A549 (cell line): ENCODE results near the gene MAST3. TPM values are rescaled to one million over a fixed set of nuclear protein-coding genes. Genes with fewer than 3 reads are reported as not detected.
A peak's percentile ranks its signal among the peaks of the same experiment; 100 is the strongest.

Source experiments
- ATAC-seq, 2 experiments: fragments of 200-7000 bp in 1 of 2; fragments of >200 bp in 1 of 2; cut with Nextera tagmentation in 1 of 2; cut with Tn5 transposase in 1 of 2; 3 replicates each; pipeline versions ENCODE4 v1.8.0 to v1.9.1; 2018 to 2020; ENCODE audit warnings: mild to moderate bottlenecking in 1 of 2, moderate library complexity in 1 of 2
- CTCF ChIA-PET: fragments of 300-600 bp; sonication (Branson Sonifier 250); formaldehyde crosslinking; extraction: SDS; loops from one replicate; lab custom pipeline; 2021; ENCODE audit warnings: antibody characterized with exemption, inconsistent platforms; lab: Yijun Ruan, JAX
- POLR2A ChIA-PET: fragments of 350-600 bp; formaldehyde crosslinking; extraction: SDS; loops from one replicate; lab custom pipeline; 2021; ENCODE audit warnings: antibody characterized with exemption, inconsistent platforms; lab: Yijun Ruan, JAX
- DNase-seq, 2 experiments: peaks; one replicate each; pipeline versions ENCODE4 v3.0.0 to v3.0.0-alpha.2; 2011 to 2016; ENCODE audit warnings: low read depth in 1 of 2, low spot score in 1 of 2
- FAIRE-seq: peaks from 2 replicates; lab custom pipeline; 2011; peaks lifted over from hg19 to GRCh38; lab: Jason Lieb, UNC
- H3K27ac ChIP-seq, 2 experiments: fragments of >200 bp; sonication (Bioruptor Twin); formaldehyde crosslinking; 3 replicates each; pipeline ENCODE4 v1.5.1; 2016 to 2017
- H3K4me1 ChIP-seq: fragments of >200 bp; sonication (Bioruptor Twin); formaldehyde crosslinking; 3 replicates; pipeline ENCODE4 v1.6.1; 2016
- H3K4me2 ChIP-seq: fragments of >200 bp; sonication (Bioruptor Twin); formaldehyde crosslinking; 3 replicates; pipeline ENCODE4 v1.6.1; 2016
- H3K4me3 ChIP-seq: fragments of >200 bp; sonication (Bioruptor Twin); formaldehyde crosslinking; 3 replicates; pipeline ENCODE4 v1.5.1; 2016
- H3K9me3 ChIP-seq: fragments of >200 bp; sonication (Bioruptor Twin); formaldehyde crosslinking; 3 replicates; pipeline ENCODE4 v1.6.1; 2016
- CBX2 ChIP-seq: fragments of 200-600 bp; sonication (generic); IDR thresholded peaks from 2 replicates; pipeline ENCODE4 v1.6.1; 2016; ENCODE audit warnings: low read depth, mild to moderate bottlenecking, borderline replicate concordance
- CBX8 ChIP-seq: fragments of 200-600 bp; sonication (generic); IDR thresholded peaks from 2 replicates; pipeline ENCODE4 v1.6.1; 2016
- EHMT2 ChIP-seq: fragments of 200-600 bp; sonication (generic); IDR thresholded peaks from 2 replicates; pipeline ENCODE4 v1.6.1; 2016; ENCODE audit warnings: antibody characterized with exemption, low read depth, mild to moderate bottlenecking, moderate library complexity
- EP300 ChIP-seq, 2 experiments: fragments of >200 bp; sonication (Bioruptor Twin); formaldehyde crosslinking; IDR thresholded peaks; 2 replicates in 1 of 2; 3 replicates in 1 of 2; pipeline ENCODE4 v1.6.1; 2016 to 2017
- FOSL2 ChIP-seq, 2 experiments: fragments of 450-650 bp in 1 of 2; fragments of >200 bp in 1 of 2; sonication (Bioruptor Twin) in 1 of 2; formaldehyde crosslinking; IDR thresholded peaks; 2 replicates each; pipeline versions ENCODE4 v1.5.0 to v1.6.1; 2016 to 2020; ENCODE audit warnings: mild to moderate bottlenecking in 1 of 2, moderate library complexity in 1 of 2
- FOXS1 ChIP-seq: fragments of 250-450 bp; sonication (Bioruptor Pico); IDR thresholded peaks from 2 replicates; pipeline ENCODE4 v1.5.0; 2020; ENCODE audit warnings: mild to moderate bottlenecking, moderate library complexity
- HOXB13 ChIP-seq: fragments of 250-450 bp; sonication (Bioruptor Pico); IDR thresholded peaks from 2 replicates; pipeline ENCODE4 v1.5.0; 2020; ENCODE audit warnings: low read depth, mild to moderate bottlenecking, moderate library complexity
- JUN ChIP-seq, 2 experiments: fragments of >200 bp; sonication (Bioruptor Twin); formaldehyde crosslinking; IDR thresholded peaks; 2 replicates in 1 of 2; 3 replicates in 1 of 2; pipeline ENCODE4 v1.6.1; 2016 to 2017
- JUNB ChIP-seq: fragments of >200 bp; sonication (Bioruptor Twin); formaldehyde crosslinking; IDR thresholded peaks from 2 replicates; pipeline ENCODE4 v1.6.1; 2016
- KDM1A ChIP-seq: fragments of 200-600 bp; sonication (generic); IDR thresholded peaks from 2 replicates; pipeline ENCODE4 v1.6.1; 2016; ENCODE audit warnings: low read depth, mild to moderate bottlenecking
- KDM5A ChIP-seq: fragments of 200-600 bp; sonication (generic); IDR thresholded peaks from 2 replicates; pipeline ENCODE4 v1.6.1; 2016; ENCODE audit warnings: antibody characterized with exemption, mild to moderate bottlenecking
- MAFK ChIP-seq: fragments of 450-650 bp; IDR thresholded peaks from 2 replicates; pipeline ENCODE4 v1.6.1; 2014; ENCODE audit not compliant: partially characterized antibody
- PHF8 ChIP-seq: fragments of 200-600 bp; sonication (generic); IDR thresholded peaks from 2 replicates; pipeline ENCODE4 v1.6.1; 2016; ENCODE audit warnings: low read depth, mild to moderate bottlenecking, antibody characterized with exemption, moderate library complexity, borderline replicate concordance
- POLR2A ChIP-seq: IDR thresholded peaks from 2 replicates; pipeline ENCODE4 v1.6.1; 2012; ENCODE audit warnings: mild to moderate bottlenecking, low read length
- RCOR1 ChIP-seq: fragments of 150-350 bp; IDR thresholded peaks from 2 replicates; pipeline ENCODE4 v1.6.1; 2014; ENCODE audit warnings: antibody characterized with exemption, low read length, low read depth
- RFX5 ChIP-seq: fragments of 450-650 bp; IDR thresholded peaks from 2 replicates; pipeline ENCODE4 v1.7.1; 2014; ENCODE audit warnings: antibody characterized with exemption, mild to moderate bottlenecking, moderate library complexity
- SMC3 ChIP-seq: fragments of >200 bp; sonication (Bioruptor Twin); formaldehyde crosslinking; IDR thresholded peaks from 3 replicates; pipeline ENCODE4 v1.6.1; 2018; ENCODE audit warnings: inconsistent platforms
- SREBF2 ChIP-seq: fragments of 450-650 bp; IDR thresholded peaks from 2 replicates; pipeline ENCODE4 v1.6.1; 2014; ENCODE audit warnings: mild to moderate bottlenecking, moderate library complexity
- TFCP2L1 ChIP-seq: fragments of 250-450 bp; sonication (Bioruptor Pico); IDR thresholded peaks from 2 replicates; pipeline ENCODE4 v1.5.0; 2021; ENCODE audit warnings: mild to moderate bottlenecking
- ZC3H11A ChIP-seq: fragments of 450-650 bp; IDR thresholded peaks from 2 replicates; pipeline ENCODE4 v1.6.1; 2014; ENCODE audit warnings: antibody characterized with exemption, mild to moderate bottlenecking
- WGBS: methylation state at CpG from one replicate; pipeline ENCODE4 v1.1.6; 2017; ENCODE audit errors: missing lambda C conversion rate; 5-methylcytosine and 5-hydroxymethylcytosine counted together
- polyA plus RNA-seq, 4 experiments: library from polyadenylated mRNA; depleted of rRNA in 3 of 4; stranded (reverse); fragments of >200 nt; fragmentation: RNase III in 1 of 4; extraction: RNeasy Plus Mini Kit Qiagen cat#74134 plus additional on column Dnase treatment in 1 of 4; gene quantifications; 2 replicates in 3 of 4; 3 replicates in 1 of 4; pipeline ENCODE4 v1.2.3, GENCODE V29; 2011 to 2017
- TF ChIP-seq, protein P1 (sequence below): IDR thresholded peaks from 2 replicates; pipeline ENCODE4 v1.6.1; 2012
- TF ChIP-seq, protein P2 (sequence below): fragments of >200 bp; sonication (Bioruptor Twin); formaldehyde crosslinking; IDR thresholded peaks from 2 replicates; pipeline ENCODE4 v1.6.1; 2016

The MAST3 gene
- polyA plus RNA-seq, 2 of the 4 experiments (the other 2 are of a cell fraction): 1.3 to 2.5 TPM

GRCh38 chr19:18118420-18119012 lies 20.9 kb downstream of the MAST3 start:
- no peak for DNase-seq
- Histone ChIP-seq H3K27ac (peak overlapping the region; percentile 76 to 84), H3K4me2 (peak overlapping the region; percentile 96), H3K4me1 (0 out of 3 replicates have a peak, but pooled peaks cover 8% of the 10 kb centered on the region), H3K4me3 (peak overlapping the region; percentile 71), H3K9me3 (no peaks in the 10 kb centered on the region)
- WGBS: 36% methylated on average over 7 of the region's 14 CpGs
- ChIA-PET POLR2A (interaction anchor here (0.5 kb wide), 1 partner anchor 12 kb away, joined by 12 read pairs; no protein-coding TSS in a partner anchor), CTCF (interaction anchor here (1.1 to 2.1 kb wide), 4 partner anchors 34 to 100 kb away, joined by 3 to 4 read pairs (median 4); partner anchors contain the start of gene PIK3R2)
- peak; percentile 83; the same call in 1 of the 2 replicates for TF ChIP-seq KDM1A
- TF ChIP-seq, protein P1, sequence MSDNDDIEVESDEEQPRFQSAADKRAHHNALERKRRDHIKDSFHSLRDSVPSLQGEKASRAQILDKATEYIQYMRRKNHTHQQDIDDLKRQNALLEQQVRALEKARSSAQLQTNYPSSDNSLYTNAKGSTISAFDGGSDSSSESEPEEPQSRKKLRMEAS: no peak
- no peak for FAIRE-seq
- ATAC-seq: no peak

GRCh38 chr19:18119013-18119716 lies 21.6 kb downstream of the MAST3 start:
- ChIA-PET CTCF (interaction anchor here (1.2 to 2.1 kb wide), 4 partner anchors 33 to 52 kb away, joined by 4 to 8 read pairs (median 4); partner anchors contain the start of gene PIK3R2), POLR2A (interaction anchor here (0.5 kb wide), 1 partner anchor 13 kb away, joined by 12 read pairs; no protein-coding TSS in a partner anchor)
- 83% methylated on average over 10 of the region's 13 CpGs for WGBS
- H3K4me3 ChIP-seq: no peak overlapping the region; the same call in 2 of the 3 replicates
- ATAC-seq (no peak), DNase-seq (no peak), FAIRE-seq (no peak)
- H3K4me2 ChIP-seq: no peak overlapping the region; the same call in 2 of the 3 replicates
- no peak overlapping the region for H3K27ac ChIP-seq
- no peak for TF ChIP-seq HOXB13 (CRISPR knock-in tag)
- TF ChIP-seq, protein P2, sequence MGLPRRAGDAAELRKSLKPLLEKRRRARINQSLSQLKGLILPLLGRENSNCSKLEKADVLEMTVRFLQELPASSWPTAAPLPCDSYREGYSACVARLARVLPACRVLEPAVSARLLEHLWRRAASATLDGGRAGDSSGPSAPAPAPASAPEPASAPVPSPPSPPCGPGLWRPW: no peak
- TF ChIP-seq FOXS1: no peak
- no peak for TF ChIP-seq JUNB
- TF ChIP-seq MAFK: no peak
- TF ChIP-seq PHF8: no peak
- no peak for TF ChIP-seq JUN (IDR thresholded peaks at IDR 0.05)
- no peak for TF ChIP-seq KDM5A
- TF ChIP-seq RCOR1: no peak
- H3K9me3 ChIP-seq: no peaks in the 10 kb centered on the region
- H3K4me1 ChIP-seq: 0 out of 3 replicates have a peak, but pooled peaks cover 8% of the 10 kb centered on the region

GRCh38 chr19:18119717-18120105 lies 22.1 kb downstream of the MAST3 start:
- no peaks in the 10 kb centered on the region for H3K9me3 ChIP-seq
- H3K4me1 ChIP-seq: 0 out of 3 replicates have a peak, but pooled peaks cover 8% of the 10 kb centered on the region
- 92% methylated on average over 14 of the region's 14 CpGs for WGBS
- no peak for ATAC-seq
- no peak overlapping the region for H3K27ac ChIP-seq
- DNase-seq: no peak
- ChIA-PET POLR2A (no interaction called here), CTCF (interaction anchor here (1.2 to 1.9 kb wide), 2 partner anchors 32 to 42 kb away, joined by 4 to 8 read pairs; partner anchors contain the start of gene PIK3R2)
- no peak for FAIRE-seq
- no peak overlapping the region for H3K4me3 ChIP-seq
- no peak overlapping the region for H3K4me2 ChIP-seq
- TF ChIP-seq FOSL2 (IDR thresholded peaks at IDR 0.05): no peak
- no peak for TF ChIP-seq FOSL2 (CRISPR knock-in tag; IDR thresholded peaks at IDR 0.05)
- no peak for TF ChIP-seq SREBF2
- no peak for TF ChIP-seq CBX2

DNA sequence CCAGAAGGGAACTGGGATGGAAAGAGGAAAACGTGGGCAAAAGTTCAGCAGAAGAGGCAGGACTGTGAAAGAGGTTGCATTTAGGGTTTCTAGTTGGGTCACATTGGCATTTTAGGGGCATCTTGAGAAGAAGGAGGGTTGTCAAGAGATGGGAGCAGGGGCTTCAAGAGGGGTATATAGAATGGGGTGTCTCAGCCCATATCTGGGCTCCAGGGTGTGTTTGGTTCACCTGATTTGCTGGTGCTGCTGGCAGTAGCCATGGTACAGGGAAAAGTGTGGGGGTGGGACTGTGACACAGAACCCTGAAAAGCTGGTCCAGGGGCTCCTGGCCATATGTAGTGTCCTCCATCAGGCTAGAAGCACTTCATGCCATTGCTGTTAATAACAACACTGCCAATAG lies 22.5 kb downstream of the MAST3 start:
- POLR2A ChIA-PET: no interaction called here
- no peaks in the 10 kb centered on the region for H3K9me3 ChIP-seq
- CTCF ChIA-PET: interaction anchor here (1.9 kb wide), 1 partner anchor 32 kb away, joined by 8 read pairs; the partner anchor contains the start of gene PIK3R2
- TF ChIP-seq TFCP2L1 (CRISPR knock-in tag) (no peak), EP300 (IDR thresholded peaks at IDR 0.05) (no peak), SMC3 (no peak), SREBF2 (no peak), EHMT2 (no peak), ZC3H11A (no peak), POLR2A (no peak), MAFK (no peak), RFX5 (no peak), CBX8 (no peak)
- TF ChIP-seq, all 56 proteins: peak for 0
- ATAC-seq (no peak), FAIRE-seq (no peak), DNase-seq (no peak)
- Histone ChIP-seq H3K4me2 (no peak overlapping the region), H3K27ac (no peak overlapping the region), H3K4me3 (no peak overlapping the region), H3K4me1 (0 out of 3 replicates have a peak, but pooled peaks cover 8% of the 10 kb centered on the region)
- WGBS: 79% methylated on average over 1 of the region's 1 CpG
